GM21529 (cell line): Measurements from ENCODE around the gene DCAKD.

ENCODE experiments used
- ATAC-seq: cut with Tn5 transposase; IDR thresholded peaks from one replicate; pipeline ENCODE4 v1.9.1; 2021; ENCODE audit not compliant: unreplicated experiment

DCAKD gene

DNA sequence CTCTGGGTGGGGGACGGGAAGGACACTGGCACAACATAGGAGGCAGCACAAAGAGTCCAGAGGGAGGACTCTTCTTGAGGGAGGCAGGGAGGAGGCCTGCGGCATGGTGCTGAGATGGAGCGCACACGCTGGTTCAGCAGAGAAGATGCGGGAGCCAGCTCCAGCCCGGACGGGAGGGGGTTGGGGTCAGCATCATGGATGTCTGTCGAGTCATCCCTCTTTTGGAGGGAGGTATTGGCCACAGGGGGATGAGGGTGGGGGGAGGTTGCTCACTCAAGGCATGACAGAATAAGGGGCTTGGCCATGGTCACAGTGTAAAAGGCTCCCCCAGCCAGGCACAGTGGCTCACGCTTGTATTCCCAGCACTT, 19.3 kb downstream of the DCAKD start:
- ATAC-seq: no peak

DNA sequence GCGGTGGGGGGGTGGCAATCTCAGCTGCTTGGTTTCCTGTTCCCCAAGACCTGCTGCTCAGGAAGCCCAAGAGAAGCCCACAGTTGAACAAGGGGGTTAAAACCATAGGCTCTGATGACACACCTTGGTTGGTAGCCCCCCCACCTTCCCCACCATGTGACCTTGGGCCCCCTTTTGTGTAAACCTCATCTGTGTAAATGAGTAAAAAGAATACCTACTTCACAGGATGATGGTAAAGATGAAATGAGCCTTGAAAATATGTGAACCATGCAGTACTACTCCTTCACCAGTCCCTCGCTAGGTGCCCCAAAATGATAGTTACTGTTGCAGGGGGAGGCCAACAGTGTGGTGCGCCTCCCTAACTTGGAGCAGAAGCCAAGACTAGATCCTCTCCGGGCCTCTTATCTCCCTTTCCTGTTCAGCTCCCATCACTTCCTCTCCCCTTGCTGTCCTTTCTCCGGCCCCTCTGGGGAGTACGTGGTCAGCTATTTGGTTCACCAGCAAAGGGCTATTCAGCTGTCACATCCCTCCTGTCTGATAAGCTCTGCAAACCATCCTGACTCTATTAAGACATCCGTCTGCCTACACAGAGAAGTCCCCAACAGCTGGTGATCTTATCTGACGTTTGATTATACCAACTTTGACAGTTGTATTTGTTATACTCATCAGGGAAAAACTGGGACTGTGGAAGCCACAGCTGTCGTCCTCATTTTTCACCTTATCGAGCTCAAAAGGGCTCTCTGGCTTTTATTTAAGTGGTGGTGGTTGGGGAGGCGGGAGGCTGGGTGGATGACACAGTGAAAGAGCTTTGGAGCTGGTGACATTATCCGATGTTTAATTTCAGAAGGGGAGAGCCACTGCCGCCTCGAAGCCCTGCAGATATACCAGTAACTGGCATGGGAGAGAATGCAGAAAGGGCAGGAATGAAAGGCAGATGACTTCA, 19.9 kb downstream of the DCAKD start:
- ATAC-seq: no peak

DNA sequence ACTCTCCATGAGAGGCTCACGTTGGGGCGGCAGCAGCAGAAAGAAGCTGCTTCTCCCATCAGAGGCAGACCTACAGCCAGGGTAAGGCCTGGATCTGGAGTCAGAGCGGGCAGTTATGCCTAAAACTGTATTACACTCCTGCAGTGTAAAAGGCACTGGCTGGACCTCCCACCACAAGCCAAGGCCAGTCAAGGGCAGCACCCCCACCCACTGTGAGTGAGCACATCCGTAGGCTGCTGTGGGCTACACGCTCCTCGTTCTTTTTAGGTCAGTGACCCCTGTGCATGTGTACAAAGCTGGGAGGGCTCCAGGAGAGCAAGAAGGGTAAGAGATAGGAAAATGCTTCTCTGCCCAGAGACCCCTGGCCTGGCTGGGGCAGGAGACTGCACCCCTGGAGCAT, 20.7 kb downstream of the DCAKD start:
- ATAC-seq: no peak

DNA sequence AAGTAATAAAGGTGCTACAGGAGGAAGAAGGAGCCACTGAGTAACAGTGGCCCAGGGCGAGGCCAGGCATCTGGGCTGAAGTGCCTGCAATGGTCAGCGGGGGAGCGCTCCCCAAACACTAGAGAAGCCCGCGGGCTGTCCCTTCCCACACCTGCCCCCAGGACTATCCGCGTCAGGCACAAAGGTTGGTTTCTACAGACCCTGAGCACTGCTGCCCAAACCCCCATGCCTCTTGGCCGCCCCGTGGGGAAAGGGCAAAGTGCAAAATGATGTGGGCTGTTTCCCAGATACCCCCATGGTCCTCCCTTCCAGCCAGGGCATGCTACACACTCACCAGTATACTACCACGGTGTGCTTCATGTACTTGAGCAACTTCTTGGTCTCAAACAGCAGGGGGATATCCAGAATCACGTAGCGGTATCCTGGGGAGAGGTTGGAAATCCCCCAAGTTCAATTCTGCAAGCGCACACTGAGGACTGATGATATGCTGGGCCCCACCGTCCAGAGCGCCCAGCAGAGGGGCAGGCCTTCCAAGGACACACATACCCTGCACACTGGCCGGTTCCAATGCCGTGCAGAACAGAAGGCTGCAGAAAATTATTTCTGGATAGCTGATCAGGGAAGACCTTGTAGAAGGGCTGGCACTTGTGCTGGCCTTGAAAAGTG, 21.5 kb downstream of the DCAKD start:
- ATAC-seq: no peak

DNA sequence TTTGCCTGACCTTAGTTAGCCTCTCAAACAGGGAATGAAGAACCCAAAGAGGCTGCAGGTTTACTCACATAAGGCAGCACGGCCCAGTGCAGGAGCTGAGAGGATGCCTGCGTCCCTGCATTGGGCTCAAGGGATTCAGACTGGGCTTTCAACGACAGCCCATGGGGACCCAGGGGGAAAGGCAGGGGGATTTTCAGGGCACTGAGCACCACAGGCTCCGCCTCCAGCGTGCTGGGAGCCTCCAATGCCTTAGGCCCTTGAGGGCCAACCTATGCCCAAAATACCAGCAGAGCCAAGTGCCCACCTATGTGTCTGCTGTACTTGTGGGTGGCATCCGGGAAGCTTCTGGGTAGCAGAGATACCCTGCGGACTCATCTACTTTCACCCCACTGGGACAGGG, 22.3 kb downstream of the DCAKD start:
- ATAC-seq: no peak

DNA sequence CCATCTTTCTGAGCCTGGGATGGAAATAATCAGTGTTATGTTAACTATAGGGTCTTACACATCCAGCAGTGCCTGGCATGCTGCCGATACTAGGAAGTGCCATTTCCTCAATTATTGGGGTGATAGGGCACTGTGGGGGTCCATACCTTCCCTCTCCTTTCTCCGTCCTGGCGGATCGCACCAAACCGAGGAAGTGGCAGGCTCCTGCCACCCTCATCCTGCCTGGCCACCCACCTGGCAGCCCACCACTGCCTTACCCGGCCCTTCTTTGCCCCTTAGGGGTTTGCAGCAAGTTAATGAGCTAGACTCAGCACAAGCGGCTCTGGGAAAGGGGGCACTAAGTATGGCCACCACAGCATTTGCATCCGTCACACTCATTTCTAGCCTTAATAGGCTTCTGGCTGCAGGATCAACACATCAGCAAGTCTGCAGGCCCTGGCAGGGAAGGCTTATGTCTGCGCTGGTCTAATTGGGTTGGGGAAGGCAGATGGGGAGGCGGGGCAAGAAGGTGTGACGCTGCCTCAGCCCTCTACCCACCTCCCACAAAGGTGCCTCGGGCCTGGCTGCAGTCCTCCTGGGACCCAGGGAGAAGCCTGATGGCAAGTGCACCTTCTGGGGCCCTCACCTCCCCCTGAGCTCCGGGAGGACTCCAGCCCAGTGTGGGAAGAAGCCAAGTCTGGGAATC, 28.6 kb downstream of the DCAKD start:
- no peak for ATAC-seq

DNA sequence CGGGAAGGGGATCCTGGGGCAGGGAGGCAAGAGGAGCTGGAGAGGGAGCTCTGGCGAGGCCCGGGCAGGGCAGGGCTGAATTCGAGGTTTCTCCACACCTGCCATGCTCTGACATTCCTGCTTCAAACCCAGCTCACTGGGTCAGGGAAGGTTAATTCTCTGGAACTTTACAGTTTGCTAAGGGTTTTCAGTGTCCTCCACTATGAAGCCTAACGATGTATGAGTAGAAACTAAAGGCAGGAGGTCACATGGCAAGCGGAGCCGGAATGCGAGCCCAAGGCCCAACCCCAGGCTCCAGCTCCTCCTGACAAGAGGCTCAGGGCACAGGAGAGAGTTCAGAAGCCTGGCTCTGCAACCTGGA, 29.2 kb downstream of the DCAKD start:
- ATAC-seq: no peak

DNA sequence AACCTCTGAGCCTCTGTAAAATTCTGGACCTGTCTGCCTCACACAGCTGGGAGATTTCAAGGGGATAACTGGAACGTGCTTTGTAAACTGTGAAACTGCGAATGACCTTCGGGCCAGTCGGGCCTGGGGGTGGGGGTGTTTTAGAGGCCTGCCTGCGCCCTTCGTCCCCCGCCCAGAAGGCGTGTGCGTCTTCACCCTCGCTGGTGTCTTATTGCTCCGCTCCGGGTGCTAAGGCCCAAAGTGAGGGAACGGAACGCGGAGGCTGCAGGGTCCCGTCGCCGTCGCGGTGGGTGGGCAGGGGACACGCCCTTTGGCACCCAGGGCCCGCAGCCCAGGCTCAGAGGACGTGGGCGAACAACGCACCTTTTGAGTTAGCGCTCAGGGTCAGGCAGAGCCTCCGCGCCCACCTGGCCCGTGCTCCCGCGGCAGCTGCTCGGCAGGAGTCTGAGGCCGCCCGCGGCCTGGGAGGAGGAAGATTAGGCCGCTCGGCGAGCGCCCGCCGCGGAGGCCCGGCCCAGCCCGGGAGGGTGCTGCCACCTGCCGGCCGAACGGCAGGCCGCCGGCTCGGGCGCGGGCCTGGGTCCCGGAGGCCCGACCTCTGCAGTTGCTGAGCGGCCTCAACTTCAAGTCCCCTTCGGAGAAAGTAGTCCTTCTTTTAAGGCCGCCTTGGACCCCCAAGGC, 29.7 kb downstream of the DCAKD start:
- ATAC-seq: no peak

DNA sequence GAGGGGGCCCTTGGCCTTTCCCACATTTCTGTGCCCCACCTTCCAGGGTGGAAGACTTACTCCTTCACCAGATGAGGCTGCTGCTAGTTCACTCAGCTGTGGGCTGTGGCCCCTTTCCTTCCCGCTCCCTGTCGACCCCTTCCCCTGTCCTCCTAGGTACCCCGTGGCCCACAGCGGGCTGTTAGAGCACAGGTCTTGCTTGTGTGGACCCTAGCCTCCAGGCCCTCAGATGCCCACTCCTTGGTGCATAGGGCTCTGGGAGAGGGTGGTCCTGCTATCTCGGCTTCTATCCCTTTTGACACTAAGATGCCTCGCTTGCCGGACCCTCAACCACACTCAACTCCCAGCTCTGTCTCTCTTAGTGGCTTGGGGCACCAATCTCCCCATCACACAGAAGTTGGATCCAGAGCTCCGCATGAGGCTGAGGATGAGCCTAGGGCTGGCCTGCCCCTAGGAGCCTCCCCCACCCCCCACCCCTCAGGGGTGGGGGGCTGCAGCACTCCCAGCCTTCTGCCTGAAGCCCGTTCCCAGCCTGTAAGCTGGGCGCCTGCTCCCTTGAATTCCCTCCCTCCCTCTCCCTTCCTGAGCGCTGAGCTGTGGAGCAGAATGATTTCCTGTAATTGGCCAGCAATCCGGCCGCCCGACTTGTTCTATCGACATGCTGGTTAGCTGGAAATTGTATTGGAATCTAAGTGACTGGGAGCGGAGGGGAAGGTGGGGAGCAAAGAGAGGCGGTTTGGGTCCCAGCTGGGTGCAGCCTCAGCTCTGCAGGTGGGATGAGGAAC, 30.9 kb downstream of the DCAKD start:
- no peak for ATAC-seq

DNA sequence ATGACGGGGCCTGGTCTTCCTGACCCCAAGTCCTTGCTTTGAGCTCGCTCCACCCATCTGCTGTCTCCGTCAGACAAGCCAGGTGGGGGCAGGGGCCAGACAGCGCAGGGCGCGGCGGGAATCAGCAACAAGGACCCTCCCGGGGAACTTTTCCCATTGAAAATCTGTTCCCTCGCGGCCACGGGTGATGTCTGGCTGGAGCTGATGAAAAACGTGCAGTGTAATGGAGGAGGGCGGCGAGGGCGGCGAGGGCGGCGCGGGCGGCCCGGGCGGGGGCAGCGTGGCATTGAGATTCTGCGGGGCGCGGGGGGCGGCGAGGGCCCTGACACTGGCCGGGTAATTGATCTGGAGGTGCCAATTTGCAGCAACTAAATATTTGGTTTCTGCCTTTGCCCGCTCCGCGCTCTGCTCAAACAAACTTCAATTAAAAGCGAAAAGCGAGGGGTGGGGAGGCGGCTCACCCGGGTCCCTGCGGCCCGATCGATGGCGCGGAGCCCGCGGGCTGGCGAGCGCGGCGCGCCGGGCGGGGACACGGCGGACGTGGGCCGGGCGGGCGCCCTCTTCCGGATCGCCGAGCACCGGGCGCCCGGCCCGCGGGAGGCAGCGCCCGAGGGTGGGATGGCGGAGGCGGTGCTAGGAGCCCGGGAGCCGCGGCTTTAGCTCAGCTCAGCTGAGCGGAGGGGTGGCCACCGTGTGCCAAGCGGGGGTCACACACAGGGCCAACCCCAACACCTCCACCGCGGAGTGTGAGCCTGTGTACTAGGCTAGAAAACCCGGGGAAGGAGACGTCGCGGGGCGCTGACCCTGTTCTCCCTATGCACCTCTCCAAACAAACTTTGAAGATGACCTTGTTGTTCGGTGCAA, 32.4 kb downstream of the DCAKD start:
- ATAC-seq: no peak

DNA sequence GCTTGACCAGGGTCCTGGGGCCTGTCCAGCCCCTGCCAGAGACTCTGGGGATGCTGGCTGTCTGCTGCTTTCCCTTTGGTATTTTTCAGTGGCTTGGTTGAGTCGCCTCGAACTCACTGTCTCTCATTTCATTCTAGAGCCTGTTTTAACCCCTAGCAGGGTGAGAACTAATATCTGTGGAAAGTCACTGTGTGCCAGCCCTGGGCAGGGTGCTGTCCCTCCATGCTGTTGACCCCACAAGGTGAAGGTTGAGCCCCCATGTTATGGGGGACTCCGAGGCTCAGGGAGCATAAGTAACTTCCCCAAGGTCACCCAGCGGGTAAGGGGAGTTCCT, 33.0 kb downstream of the DCAKD start:
- ATAC-seq: no peak

DNA sequence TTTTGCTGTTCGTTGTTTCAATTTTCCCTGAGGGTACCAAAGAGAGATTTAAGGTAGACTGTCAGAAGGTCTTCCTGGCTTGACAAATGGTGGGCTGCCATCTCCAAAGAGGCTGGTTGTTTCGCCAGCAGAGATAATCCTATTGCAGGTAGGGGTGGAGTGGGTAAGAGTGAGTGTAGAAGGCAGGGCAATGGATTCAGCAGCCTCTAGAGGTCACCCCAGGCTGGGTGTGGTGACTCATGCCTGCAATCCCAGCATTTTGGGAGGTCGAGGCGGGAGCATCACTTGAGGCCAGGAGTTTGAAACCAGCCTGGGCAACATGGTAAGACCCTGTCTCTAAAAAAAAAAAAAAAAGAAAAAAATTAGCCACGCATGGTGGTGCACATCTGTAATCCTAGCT, 34.6 kb downstream of the DCAKD start:
- ATAC-seq: no peak

DNA sequence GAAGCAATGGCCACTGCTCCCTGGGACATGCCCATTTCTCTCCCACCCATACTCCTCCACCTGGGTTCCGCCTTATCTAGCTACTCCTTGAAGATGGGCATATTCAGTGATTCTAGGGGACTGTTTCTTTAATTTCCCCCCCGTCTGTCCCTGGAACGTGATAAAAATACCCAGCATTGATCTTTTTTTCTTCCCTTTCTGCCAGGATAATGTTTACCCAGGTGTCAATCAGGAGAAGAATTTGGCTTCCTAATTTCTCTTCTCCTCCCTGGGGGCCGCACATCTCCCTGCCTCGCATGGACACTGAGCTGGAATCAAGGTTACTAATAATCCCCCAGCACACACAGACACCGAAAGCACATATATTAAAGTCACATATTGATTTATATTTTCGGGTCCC, 35.2 kb downstream of the DCAKD start:
- no peak for ATAC-seq

DNA sequence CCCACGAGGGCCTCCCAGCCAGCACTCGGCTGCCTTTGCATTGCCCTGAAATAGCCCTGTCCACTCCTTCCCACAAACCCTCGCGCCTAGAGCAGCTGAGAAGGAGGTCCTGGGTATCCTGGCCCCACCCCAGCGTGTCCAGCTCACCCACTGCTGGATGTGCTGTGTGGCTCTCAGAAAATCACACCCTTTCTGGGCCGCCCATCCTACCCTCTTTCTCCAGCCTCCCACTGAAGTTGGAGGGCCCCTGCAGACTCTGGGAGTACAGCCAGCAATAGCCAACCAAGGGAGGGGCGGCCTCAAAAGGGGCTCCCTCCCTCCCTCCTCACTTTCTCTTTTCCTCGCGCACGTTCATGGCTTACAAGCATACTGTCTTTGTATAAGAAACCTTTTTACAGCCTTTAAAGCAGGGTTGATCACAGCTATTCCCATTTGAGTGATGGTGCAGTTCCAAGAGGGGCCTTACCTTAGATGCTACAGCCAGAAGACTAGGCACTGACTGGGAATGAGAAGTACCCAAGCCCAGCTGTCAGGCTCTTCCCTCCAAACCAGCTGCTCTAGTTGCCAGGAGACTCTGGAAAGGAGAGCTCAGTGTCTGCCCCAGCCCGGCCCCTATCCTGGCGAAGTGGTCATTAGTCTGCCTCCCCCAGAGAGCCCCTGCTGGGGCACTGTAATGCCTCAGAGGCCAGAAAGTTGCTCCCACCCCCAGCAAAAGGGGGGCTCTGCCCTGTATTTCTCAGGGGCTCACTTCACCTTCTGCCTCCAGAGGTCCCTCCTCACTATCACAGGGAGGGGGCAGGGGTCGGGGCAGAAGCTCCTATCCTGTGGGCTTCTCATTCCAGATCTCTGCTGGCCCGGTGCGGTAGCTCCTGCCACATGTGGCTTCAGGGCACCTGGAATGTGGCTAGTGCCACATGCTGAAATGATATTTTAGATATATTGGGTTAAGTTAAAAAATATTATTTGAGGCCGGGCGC, 38.1 kb downstream of the DCAKD start:
- no peak for ATAC-seq

DNA sequence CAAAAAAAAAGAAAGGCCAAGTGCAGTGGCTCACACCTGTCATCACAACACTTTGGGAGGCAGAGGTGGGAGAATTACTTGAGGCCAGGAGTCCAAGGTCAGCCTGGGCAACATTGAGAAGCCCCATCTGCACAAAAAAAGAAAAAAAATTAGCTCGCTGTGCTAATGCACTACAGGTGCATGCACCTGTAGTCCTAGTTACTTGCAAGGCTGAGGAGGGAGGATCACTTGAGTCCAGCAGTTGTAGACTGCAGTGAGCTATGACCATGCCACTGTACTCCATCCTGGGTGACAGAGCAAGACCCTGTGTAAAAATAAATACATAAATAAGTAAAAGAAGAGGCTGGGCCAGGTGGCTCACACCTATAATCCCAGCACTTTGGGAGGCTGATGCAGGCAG, 39.7 kb downstream of the DCAKD start:
- no peak for ATAC-seq

DNA sequence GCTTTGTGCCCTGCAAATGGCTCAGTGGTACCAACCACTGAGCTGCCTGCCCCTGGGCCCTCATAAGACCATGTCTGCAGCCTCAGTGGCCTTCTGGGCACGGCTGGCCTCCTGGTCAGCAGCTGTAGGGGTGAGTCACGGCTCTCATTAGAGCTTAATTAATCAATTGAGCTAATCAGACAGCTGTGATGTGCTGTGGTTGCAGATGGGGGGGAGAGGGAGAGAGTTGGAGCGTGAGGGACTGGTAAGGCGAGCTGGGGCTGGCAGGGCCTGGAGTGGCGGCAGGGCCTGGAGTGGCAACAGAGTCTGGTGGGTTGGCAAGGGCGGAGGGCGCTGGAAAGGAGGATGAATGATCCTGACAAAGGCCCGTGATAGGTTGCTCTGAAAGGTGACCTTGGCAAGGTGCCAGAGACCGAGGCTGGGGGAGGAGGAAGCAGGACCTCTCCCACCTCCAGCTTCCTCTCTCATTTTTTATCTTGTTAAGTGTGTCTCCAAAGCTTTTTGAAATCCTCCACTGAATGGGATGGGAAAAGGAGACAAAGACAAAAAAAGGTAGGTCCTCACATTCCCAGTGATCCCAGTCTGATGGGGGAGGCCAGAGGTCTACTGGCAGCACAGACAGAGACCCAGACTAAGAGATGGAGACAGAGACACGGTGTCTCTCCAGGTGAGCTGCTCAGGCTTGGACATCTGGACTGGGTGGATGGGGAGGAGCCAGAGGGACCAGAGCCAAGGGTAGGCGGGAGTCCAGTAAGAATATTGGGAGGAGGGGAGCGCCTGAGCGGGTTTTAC, 41.6 kb downstream of the DCAKD start:
- ATAC-seq: no peak

DNA sequence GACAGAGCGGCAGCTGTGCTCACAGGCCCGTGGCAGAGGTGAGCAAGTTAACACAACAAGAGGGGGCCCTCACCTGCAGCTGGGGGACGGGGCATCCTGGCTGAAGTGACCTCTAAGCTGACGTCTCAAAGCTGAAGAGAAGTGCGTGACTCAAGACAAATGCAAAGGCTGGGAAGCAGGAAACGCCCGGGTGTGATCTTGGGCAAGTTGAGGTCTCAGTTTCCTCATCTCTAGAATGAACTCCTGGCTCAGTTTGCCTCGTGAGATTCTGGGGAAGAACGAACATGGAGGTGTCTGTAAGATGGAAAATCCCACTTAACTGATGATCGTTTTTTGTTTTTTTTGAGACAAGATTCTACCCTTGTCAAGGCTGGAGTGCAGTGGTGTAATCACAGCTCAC, 43.2 kb downstream of the DCAKD start:
- ATAC-seq: no peak

DNA sequence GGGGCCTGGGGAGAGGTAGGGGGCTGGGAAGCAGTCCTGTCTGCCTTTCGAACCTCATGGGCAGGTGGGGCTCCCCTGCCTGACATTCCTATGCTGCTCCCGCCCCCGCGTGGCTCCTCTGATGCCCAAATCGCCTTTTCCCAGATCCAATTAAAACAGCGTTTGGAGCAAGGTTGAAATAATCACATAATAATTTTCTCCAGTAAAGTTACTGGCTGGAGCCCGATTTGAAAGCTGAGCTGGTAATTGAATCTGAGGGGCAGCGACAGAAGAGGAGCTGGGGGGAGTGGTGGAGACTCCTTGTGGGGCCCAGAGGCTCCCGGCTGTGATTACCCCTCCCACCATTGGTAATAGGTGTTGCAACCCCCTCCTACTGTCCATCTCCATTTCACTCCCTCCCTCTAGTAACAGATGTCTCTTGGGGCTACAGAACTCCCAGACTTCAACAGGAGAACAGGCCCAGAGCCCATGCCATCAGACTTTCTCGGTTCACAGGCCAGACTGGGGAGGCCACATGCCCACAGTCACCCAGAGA, 44.4 kb downstream of the DCAKD start:
- ATAC-seq: no peak
